NB4 (cell line): ENCODE results near the gene HINT2.

ENCODE experiments used
- DNase-seq: peaks from one replicate; pipeline ENCODE4 v3.0.0; 2010; ENCODE audit warnings: low read depth
- H3K4me3 ChIP-seq: one replicate; pipeline ENCODE4 v1.5.1; 2011; ENCODE audit warnings: mild to moderate bottlenecking, low read depth, low read length, moderate library complexity
- CTCF ChIP-seq: IDR thresholded peaks from one replicate; pipeline ENCODE4 v1.5.1; 2012; ENCODE audit warnings: low read depth, low read length
- MYC ChIP-seq: IDR thresholded peaks from 2 replicates; pipeline ENCODE4 v1.6.1; 2011; ENCODE audit warnings: low read depth, low read length
- POLR2A ChIP-seq: IDR thresholded peaks from 2 replicates; pipeline ENCODE4 v1.6.1; 2011; ENCODE audit warnings: mild to moderate bottlenecking; ENCODE audit not compliant: insufficient read length; ENCODE audit errors: extremely low read depth
- TF ChIP-seq, protein P1 (sequence below): IDR thresholded peaks from 2 replicates; pipeline ENCODE4 v1.6.1; 2011; ENCODE audit warnings: low read depth, low read length

The HINT2 gene

GRCh38 chr9:35810122-35810521, 4.7 kb downstream of the HINT2 start:
- H3K4me3 ChIP-seq: no peak overlapping the region
- no peak for TF ChIP-seq POLR2A
- TF ChIP-seq MYC: no peak
- no peak for TF ChIP-seq CTCF
- TF ChIP-seq, protein P1, sequence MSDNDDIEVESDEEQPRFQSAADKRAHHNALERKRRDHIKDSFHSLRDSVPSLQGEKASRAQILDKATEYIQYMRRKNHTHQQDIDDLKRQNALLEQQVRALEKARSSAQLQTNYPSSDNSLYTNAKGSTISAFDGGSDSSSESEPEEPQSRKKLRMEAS: no peak
- no peak for DNase-seq

DNA sequence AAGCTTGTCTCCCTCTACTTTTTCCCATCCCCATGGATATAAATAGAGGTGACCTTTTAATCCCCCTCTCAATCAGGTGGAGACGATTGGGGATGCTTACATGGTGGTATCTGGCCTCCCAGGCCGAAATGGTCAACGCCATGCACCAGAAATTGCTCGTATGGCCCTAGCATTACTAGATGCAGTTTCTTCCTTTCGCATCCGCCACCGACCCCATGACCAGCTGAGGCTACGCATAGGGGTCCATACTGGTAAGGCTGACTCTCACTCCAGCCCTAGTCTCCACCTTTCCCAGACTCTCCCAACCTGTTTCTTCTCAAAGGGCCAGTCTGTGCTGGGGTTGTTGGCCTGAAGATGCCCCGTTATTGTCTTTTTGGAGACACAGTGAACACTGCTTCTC, 6.4 kb downstream of the HINT2 start:
- TF ChIP-seq POLR2A: no peak
- TF ChIP-seq MYC: no peak
- TF ChIP-seq, protein P1: no peak
- no peak for TF ChIP-seq CTCF
- DNase-seq: no peak
- H3K4me3 ChIP-seq: no peak overlapping the region

- DNase-seq: no peak
- no peak overlapping the region for H3K4me3 ChIP-seq
- TF ChIP-seq, protein P1: no peak
- no peak for TF ChIP-seq CTCF
- TF ChIP-seq POLR2A: no peak
- no peak for TF ChIP-seq MYC
These were observed 8.7 kb downstream of the HINT2 start for GRCh38 chr9:35806101-35806500.

DNA sequence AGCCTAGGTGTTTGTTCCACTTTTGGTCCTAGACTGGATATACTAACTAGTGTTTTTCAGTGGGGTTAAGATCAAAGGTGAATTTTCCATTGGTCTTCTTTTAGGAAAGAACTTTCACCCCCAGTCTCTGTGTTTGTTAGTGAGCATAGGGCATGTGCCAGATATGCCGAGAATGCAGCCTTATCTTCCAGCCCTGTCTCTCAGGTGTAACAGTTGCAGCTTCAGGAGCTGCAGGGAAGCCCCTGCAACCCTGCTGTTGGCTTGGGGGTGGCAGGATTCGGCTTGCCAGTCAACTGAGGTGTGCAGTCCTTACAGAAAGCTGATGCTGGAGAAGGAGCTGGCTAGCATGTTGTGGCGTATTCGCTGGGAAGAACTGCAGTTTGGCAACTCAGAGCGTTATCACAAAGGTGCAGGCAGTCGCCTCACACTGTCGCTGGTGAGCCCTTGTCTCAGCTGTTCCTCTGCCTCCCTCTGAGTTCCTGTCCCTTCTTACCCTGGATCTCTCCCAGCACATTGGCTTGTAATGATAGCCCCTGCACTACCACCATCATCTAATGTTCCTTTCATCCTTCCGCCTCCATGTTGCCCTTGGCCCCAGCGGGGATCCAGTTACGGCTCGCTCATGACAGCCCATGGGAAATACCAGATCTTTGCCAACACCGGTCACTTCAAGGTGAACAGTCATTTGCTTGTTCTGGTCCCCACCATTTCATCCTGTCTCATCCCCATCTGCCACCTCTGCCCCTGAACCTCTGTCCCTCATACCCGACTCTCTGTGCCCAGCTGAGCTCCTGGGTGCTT, 13.3 kb downstream of the HINT2 start:
- TF ChIP-seq MYC (no peak), POLR2A (no peak)
- no peak for DNase-seq

DNA sequence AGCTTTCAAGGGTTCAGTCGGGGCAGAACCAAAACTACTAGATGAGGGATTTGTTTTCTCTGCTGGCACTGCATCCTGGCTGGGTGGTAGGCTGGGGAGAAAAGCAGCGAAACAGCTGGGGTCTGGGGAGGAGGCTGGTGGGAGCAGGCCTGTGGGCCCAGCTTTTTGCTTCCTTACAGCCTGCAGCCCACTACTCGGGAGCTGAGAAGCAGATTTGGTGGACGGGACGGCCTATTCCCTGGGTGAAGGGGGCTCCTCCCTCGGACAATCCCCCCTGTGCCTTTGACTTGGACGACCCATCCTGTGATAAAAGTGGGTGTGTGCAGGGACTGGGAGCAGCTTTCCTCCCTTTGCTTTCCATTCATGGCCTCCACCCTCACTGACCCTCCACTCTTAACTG, 14.3 kb downstream of the HINT2 start:
- TF ChIP-seq CTCF (no peak), POLR2A (no peak), MYC (no peak)
- TF ChIP-seq, protein P1: no peak
- DNase-seq: no peak
- H3K4me3 ChIP-seq: no peak overlapping the region

More for the DNA sequence above, 13.3 kb downstream of the HINT2 start:
- no peak overlapping the region for H3K4me3 ChIP-seq

GRCh38 chr9:35798658-35799374, 16.0 kb downstream of the HINT2 start:
- no peak overlapping the region for H3K4me3 ChIP-seq

More at GRCh38 chr9:35798658-35799374, 16.0 kb downstream of the HINT2 start:
- no peak for DNase-seq
- TF ChIP-seq CTCF (no peak), POLR2A (no peak), MYC (no peak)
- TF ChIP-seq, protein P1: no peak
